ENCODE results near the gene TMEM151A.

Gene TMEM151A

GRCh38 chr11:66324664-66325063, 33.0 kb downstream of the TMEM151A start:
- DNase-seq: no peak

- DNase-seq: no peak
Observed at GRCh38 chr11:66325263-66325671, 33.6 kb downstream of the TMEM151A start.

- no peak for DNase-seq
Observed at GRCh38 chr11:66326261-66327111, 34.8 kb downstream of the TMEM151A start.

- DNase-seq: no peak
Observed at GRCh38 chr11:66327171-66328030, 35.7 kb downstream of the TMEM151A start.

- no peak for DNase-seq
Observed at GRCh38 chr11:66328031-66328301, 36.3 kb downstream of the TMEM151A start.

- peak; percentile 84 to 89 for DNase-seq
Observed at GRCh38 chr11:66328302-66329144, 36.8 kb downstream of the TMEM151A start.

- DNase-seq: no peak
Observed at GRCh38 chr11:66329165-66329673, 37.5 kb downstream of the TMEM151A start.

GRCh38 chr11:66330931-66331330, 39.2 kb downstream of the TMEM151A start:
- DNase-seq: no peak

- no peak for DNase-seq
Observed at GRCh38 chr11:66331542-66332370, 40.1 kb downstream of the TMEM151A start.

GRCh38 chr11:66332371-66333219, 40.9 kb downstream of the TMEM151A start:
- no peak for DNase-seq

GRCh38 chr11:66333220-66333877, 41.7 kb downstream of the TMEM151A start:
- no peak for DNase-seq

GRCh38 chr11:66333896-66334604, 42.4 kb downstream of the TMEM151A start:
- no peak for DNase-seq

- no peak for DNase-seq
Observed at GRCh38 chr11:66334605-66335442, 43.1 kb downstream of the TMEM151A start.

- DNase-seq: no peak
Observed at GRCh38 chr11:66335531-66336233, 44.0 kb downstream of the TMEM151A start.

- DNase-seq: peak; percentile 70 to 79
Observed at GRCh38 chr11:66336234-66337102, 44.8 kb downstream of the TMEM151A start, which contains the start of gene RIN1. RIN1 (minus strand) TSS chr11:66336434; CDS start chr11:66336402, 32 bp downstream.

- no peak for DNase-seq
Observed at GRCh38 chr11:66337103-66337899, 45.6 kb downstream of the TMEM151A start.

Measured in activated CD4-positive, alpha-beta T cell treated with anti-CD3 and anti-CD28 coated beads, Interleukin-2, amount 50 U/mL, for 48 hours (primary cell).